HL-60 (cell line): Measurements from ENCODE around the gene AK4.
"Not testable (repeated sequence)": the region's sequence is repeated elsewhere in the genome, so short reads cannot be mapped to it uniquely, and the experiment has no call there.

Source experiments
- DNase-seq, 2 experiments: peaks; one replicate each; pipeline ENCODE4 v3.0.0-alpha.2; 2010 to 2020; ENCODE audit warnings: low read depth in 1 of 2, low spot score in 1 of 2
- H3K27ac ChIP-seq: fragments of 250-450 bp; sonication (Bioruptor Pico); replicated peaks from 2 replicates; pipeline ENCODE4 v1.5.1; 2020; ENCODE audit warnings: mild to moderate bottlenecking, moderate library complexity
- H3K27me3 ChIP-seq: fragments of 250-450 bp; sonication (Bioruptor Pico); 2 replicates; pipeline ENCODE4 v1.5.1; 2021; ENCODE audit warnings: mild to moderate bottlenecking, moderate library complexity; ENCODE audit not compliant: insufficient read depth, poor library complexity, severe bottlenecking
- H3K4me3 ChIP-seq: replicated peaks from 2 replicates; pipeline ENCODE4 v1.5.1; 2011; ENCODE audit warnings: mild to moderate bottlenecking, control low read depth, low read length; ENCODE audit not compliant: insufficient read depth
- GABPA ChIP-seq: IDR thresholded peaks from 2 replicates; pipeline ENCODE4 v1.6.1; 2012; ENCODE audit warnings: low read depth
- POLR2AphosphoS5 ChIP-seq: IDR thresholded peaks from 2 replicates; pipeline ENCODE4 v1.6.1; 2012; ENCODE audit warnings: low read depth
- SPI1 ChIP-seq: IDR thresholded peaks from 2 replicates; pipeline ENCODE4 v1.6.1; 2012; ENCODE audit warnings: low read depth, mild to moderate bottlenecking, borderline replicate concordance
- long read RNA-seq: library from polyadenylated mRNA; unstranded; transcript quantifications from one replicate; pipeline ENCODE4 v2.0.0, GENCODE V29; 2020
- TF ChIP-seq, protein P1 (sequence below): IDR thresholded peaks from one replicate; pipeline ENCODE4 v1.5.1; 2011; ENCODE audit warnings: low read length, control low read depth, inconsistent platforms; ENCODE audit not compliant: insufficient read depth
- TF ChIP-seq, protein P2 (sequence below): IDR thresholded peaks from 2 replicates; pipeline ENCODE4 v1.6.1; 2012; ENCODE audit warnings: low read depth; ENCODE audit not compliant: insufficient replicate concordance

AK4 gene
- long read RNA-seq, full-length matches to known transcripts, result 144 of 165 reads
- long read RNA-seq, partial matches to known transcripts, result 1 of 165 reads
- long read RNA-seq, other reads (novel, unspliced or antisense), result 20 of 165 reads

DNA sequence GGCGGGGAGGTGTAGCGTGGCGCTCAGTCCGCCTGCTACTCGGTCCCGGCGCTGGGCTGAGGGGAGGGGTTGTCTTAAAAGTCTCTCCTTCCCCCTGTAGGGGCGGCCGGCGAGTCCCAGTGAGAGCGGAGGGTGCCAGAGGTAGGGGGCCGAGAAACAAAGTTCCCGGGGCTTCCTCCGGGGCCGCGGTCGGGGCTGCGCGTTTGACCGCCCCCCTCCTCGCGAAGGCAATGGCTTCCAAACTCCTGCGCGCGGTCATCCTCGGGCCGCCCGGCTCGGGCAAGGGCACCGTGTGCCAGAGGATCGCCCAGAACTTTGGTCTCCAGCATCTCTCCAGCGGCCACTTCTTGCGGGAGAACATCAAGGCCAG, at the start of gene AK4:
AK4 (plus strand) TSS at position 26 of the 370 bp plus-strand sequence; CDS start at position 231, 205 bp downstream.
- not testable (repeated sequence) for H3K27me3 ChIP-seq, DNase-seq
- peak within 1 kb of the TSS; percentile 39 for H3K27ac ChIP-seq
- peak within 1 kb of the TSS; percentile 93 for H3K4me3 ChIP-seq

GRCh38 chr1:65103807-65104206, 44.2 kb upstream of the AK4 start:
- TF ChIP-seq GABPA (no peak), SPI1 (no peak), POLR2AphosphoS5 (no peak)
- TF ChIP-seq, protein P1, sequence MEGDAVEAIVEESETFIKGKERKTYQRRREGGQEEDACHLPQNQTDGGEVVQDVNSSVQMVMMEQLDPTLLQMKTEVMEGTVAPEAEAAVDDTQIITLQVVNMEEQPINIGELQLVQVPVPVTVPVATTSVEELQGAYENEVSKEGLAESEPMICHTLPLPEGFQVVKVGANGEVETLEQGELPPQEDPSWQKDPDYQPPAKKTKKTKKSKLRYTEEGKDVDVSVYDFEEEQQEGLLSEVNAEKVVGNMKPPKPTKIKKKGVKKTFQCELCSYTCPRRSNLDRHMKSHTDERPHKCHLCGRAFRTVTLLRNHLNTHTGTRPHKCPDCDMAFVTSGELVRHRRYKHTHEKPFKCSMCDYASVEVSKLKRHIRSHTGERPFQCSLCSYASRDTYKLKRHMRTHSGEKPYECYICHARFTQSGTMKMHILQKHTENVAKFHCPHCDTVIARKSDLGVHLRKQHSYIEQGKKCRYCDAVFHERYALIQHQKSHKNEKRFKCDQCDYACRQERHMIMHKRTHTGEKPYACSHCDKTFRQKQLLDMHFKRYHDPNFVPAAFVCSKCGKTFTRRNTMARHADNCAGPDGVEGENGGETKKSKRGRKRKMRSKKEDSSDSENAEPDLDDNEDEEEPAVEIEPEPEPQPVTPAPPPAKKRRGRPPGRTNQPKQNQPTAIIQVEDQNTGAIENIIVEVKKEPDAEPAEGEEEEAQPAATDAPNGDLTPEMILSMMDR, result no peak
- TF ChIP-seq, protein P2, sequence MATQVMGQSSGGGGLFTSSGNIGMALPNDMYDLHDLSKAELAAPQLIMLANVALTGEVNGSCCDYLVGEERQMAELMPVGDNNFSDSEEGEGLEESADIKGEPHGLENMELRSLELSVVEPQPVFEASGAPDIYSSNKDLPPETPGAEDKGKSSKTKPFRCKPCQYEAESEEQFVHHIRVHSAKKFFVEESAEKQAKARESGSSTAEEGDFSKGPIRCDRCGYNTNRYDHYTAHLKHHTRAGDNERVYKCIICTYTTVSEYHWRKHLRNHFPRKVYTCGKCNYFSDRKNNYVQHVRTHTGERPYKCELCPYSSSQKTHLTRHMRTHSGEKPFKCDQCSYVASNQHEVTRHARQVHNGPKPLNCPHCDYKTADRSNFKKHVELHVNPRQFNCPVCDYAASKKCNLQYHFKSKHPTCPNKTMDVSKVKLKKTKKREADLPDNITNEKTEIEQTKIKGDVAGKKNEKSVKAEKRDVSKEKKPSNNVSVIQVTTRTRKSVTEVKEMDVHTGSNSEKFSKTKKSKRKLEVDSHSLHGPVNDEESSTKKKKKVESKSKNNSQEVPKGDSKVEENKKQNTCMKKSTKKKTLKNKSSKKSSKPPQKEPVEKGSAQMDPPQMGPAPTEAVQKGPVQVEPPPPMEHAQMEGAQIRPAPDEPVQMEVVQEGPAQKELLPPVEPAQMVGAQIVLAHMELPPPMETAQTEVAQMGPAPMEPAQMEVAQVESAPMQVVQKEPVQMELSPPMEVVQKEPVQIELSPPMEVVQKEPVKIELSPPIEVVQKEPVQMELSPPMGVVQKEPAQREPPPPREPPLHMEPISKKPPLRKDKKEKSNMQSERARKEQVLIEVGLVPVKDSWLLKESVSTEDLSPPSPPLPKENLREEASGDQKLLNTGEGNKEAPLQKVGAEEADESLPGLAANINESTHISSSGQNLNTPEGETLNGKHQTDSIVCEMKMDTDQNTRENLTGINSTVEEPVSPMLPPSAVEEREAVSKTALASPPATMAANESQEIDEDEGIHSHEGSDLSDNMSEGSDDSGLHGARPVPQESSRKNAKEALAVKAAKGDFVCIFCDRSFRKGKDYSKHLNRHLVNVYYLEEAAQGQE, result no peak
- DNase-seq, result no peak
- no peaks in the 10 kb centered on the region for H3K27me3 ChIP-seq
- no peak overlapping the region for H3K4me3 ChIP-seq
- H3K27ac ChIP-seq, result no peak overlapping the region

DNA sequence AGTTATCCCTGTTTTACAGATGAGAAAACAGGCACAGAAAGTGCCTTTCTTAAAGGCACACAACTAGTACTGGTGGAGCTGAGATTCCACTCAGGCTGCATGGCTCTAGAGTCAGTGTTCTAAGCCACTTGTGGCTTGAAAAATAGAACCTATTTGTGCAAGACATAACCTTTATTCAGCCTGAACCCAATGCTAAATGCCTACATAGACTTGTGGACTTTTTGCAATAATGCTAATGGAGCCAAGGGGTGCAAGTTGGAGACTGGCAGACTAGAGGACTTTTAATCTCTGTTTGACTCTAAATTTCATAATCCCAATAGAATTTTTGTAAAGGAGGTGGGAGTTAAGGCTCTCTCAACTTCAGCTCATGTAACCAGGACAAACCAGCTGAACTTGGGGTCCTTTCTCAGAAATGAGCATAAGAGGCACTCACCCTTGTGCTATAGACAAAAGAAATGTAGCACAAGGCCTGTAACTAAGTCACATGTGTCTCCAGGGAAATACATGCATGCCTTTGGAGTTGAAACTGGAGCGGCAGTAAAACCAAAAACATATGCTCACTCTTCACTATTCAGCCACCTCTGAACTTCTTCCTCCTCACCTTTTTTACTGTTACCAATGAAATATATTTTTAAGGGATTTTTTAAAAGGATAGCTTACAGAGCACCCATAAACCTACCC, 43.0 kb upstream of the AK4 start:
- Histone ChIP-seq H3K27ac (no peak overlapping the region), H3K4me3 (no peak overlapping the region), H3K27me3 (no peaks in the 10 kb centered on the region)
- TF ChIP-seq GABPA, result no peak
- DNase-seq, result no peak

GRCh38 chr1:65105596-65105995, 42.4 kb upstream of the AK4 start:
- Histone ChIP-seq H3K27me3 (no peaks in the 10 kb centered on the region), H3K4me3 (no peak overlapping the region), H3K27ac (no peak overlapping the region)
- TF ChIP-seq POLR2AphosphoS5 (no peak), GABPA (no peak), SPI1 (no peak)
- TF ChIP-seq, protein P2, result no peak
- TF ChIP-seq, protein P1, result no peak
- DNase-seq, result no peak

- DNase-seq, result no peak
- Histone ChIP-seq H3K27ac (no peak overlapping the region), H3K4me3 (no peak overlapping the region), H3K27me3 (no peaks in the 10 kb centered on the region)
- TF ChIP-seq POLR2AphosphoS5 (no peak), SPI1 (no peak), GABPA (no peak)
- TF ChIP-seq, protein P1, result no peak
- TF ChIP-seq, protein P2, result no peak
Measured at GRCh38 chr1:65108025-65108642, 39.9 kb upstream of the AK4 start.
